Brain pericyte (primary cell): ENCODE measurements around the gene GZF1.
A peak's percentile ranks its signal among the peaks of the same experiment; 100 is the strongest.

Experiments
- DNase-seq: peaks from one replicate; pipeline ENCODE4 v3.0.0-alpha.2; 2012; ENCODE audit warnings: low read depth, low spot score

GZF1 gene

DNA sequence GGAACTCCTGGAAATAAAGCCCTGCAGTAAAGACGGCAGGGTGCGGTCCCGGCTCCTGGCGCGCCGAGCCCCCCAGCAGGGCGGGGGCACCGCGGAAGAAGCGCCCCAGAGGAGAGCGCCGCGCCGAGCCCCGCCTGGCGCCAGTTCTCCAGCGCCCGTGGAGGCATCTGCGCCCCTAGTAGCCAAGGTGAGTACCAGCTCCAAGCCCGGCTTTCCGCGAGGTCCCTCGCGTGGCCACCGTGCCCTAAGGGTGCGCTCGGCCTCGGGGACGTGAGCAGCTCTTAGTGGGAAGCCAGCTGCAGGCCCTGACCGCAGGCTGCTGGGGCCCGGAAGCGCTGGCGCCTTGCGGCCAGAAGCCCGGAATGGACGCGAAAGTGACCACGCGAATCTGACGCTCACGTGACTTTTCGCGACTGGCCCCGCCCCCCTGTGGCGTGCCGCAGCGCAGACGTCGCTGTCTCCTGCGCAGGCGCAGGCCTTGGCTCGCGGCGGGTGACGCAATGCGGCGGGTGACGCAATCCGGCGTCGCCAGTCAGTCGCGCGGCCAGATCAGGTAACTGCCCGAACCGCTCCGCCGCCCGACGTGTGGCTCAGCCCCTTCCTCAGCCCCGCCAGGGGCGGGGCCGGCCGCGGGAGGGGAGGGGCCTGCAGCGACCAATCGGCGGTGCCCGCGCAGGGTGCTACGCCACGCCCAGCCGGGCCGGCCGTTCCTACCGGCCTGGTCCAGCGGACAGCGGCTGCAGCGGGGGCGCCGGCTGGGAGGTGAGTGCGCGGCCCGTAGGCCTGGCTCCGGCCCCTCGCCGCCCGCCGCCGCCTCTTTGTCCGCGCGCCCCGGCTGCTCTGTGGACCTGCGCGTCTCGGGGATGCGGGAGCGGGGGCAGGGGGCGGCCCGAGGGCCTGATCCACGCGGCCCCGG lies at the start of gene GZF1:
Gene GZF1, plus strand, starts transcription at position 707 of the 916 bp plus-strand sequence. CDS start 2,202 bp downstream, outside the sequence.
- DNase-seq: peak; percentile 98

GRCh38 chr20:23313271-23313670 lies 48.7 kb upstream of the GZF1 start:
- no peak for DNase-seq

DNA sequence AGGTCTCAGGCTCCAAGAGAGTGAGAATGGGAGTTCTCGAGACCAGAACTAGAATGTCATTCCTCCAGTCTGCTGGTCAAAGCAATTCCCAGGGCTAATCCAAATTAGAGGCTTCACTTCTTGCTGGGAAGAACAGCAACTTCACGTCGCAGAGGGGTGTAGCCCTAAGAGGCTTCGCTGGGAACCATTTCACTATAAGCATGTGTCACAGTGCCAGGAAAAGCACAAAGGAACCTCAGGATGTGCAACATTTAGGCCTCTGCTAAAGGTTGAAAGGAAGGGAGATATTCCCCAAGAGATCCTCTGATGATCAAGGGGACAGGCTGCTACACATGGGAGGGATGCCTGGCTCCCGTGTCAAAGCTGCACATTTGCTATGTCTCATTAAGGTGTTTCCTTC lies 47.3 kb upstream of the GZF1 start:
- DNase-seq: no peak

DNA sequence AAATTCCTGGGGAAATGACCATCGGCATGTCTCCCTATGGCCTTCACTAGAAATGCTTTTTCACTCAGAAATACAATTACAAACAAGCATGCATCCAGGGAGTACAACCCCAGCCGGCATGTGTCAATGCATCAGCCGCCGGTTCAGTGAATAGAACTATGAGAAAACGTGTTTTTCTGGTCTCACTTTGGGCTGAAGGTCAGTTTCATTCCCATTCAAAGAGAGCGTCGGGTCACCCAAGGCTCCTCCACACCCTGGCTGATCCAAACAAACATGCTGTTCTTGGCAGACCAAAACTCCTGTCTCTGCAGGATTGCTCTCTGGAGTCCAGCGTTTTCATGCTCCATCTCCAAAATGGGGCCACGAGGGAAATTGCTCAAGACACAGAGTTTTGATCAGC lies 46.9 kb upstream of the GZF1 start:
- no peak for DNase-seq

- DNase-seq: no peak
These were observed 45.4 kb upstream of the GZF1 start for GRCh38 chr20:23316626-23317025.

GRCh38 chr20:23317081-23317480 lies 44.9 kb upstream of the GZF1 start:
- no peak for DNase-seq

DNA sequence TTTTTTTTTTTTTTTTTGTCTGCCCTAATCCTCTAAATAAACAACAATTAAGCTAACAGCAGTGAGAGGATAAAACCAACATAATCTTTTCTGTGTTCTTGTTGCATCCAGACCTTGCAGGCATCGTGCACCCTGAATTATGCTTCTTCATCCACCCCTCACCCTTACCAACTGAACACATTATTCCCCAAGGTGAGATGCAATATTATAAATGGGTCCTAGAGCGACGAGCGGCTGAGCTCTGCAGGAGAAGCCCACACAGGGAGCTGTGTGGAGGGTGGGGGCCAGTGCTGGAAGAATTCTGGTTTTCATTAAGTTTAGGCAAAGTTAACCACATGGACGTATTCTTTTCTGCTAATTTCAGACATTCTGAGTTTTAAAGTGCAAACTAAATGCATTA lies 43.6 kb upstream of the GZF1 start:
- no peak for DNase-seq

GRCh38 chr20:23320317-23320716 lies 41.7 kb upstream of the GZF1 start:
- no peak for DNase-seq

GRCh38 chr20:23325107-23325506 lies 36.9 kb upstream of the GZF1 start:
- DNase-seq: no peak

DNA sequence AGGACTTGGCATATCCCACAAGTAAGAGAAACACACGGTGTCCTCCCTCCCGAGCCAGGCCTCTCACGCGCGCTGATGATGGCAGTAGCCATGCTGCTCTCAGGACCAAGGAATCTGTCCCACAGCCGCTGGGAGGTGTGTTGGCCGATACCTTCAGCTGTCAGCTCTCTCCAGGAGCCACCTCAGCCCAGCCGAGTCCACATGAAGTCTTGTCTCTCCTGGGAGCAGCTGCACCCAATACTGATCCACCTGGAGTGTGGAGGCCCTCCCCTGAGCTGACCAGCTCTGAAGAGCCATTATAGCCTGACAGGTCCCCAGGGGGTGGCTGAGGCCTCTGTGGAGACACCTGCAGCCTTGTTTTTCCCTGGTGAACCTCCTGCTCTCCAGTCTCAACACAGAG lies 35.2 kb upstream of the GZF1 start:
- DNase-seq: no peak

DNA sequence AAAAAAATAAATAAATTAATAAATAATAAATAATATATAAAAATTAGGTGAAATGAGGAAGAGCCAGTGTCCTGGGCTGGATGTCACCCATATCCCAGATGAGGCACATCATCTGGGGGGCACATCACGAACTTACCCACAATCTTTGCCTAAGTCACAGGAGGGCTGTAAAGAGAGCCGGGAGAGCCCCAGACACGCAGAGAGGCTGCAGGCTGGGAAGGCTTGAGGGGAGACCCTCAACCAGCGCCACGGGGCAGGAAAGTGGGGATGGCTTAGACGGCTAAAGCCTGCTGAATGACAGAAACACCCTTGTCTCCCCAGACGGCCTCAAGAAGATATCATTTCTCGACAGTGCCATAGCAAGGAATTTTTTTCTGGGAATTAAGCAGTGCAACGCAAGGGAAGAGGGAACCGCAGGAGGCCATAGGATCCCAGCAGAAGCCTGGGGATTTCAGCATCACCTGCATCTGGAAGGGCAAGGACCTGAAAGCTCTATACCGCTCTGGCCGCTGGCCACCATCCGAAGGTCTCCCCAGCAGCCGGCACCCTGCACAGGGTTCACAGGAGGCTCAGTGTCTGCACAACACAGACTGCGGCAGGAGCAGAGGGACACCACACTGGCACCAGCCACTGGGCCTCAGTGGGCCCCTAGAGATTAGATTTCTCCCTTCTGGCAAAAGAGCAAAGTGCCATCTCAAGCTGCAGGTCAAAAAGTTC lies 34.2 kb upstream of the GZF1 start:
- no peak for DNase-seq

DNA sequence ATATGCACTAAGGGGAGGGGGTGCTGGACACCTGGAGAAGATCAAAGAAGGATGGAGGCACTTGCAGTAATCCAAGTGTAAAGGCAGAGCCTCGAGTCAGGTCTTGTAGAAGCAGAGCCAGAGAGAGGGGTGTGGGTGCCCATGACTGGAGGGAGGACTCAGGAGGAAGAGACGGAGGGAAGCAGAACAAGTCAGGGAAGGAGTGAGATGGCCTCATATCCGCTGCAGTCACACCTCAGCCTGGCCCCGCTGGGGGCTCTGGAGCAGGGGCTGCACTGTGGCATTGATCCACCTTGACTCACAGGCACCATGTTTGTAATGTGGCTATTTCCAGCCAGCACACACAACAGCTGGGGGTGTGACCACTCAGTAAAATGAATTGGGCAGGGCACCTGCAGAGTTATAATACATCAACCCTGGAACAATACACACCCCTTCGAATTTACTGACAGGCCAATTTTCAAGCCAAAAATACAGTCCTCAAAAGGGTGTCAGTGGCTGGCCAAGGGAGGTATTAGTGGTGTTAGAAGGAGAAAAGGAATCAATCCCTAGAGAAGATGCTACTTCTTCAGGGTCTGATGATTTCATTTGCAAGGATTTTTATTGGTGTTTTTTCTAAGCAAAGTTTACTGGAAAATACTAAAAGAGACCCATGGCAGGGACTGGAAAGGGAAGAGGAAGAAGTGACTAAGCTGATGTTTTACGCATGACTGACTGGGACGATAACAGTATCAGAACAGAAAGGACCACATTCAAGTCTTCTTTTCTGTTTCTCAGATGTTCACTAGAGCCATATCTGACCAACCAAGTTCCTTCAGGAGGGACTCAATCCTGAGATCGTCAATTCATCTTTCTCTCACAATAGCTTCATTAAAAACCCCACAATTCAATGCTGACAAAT lies 30.3 kb upstream of the GZF1 start:
- no peak for DNase-seq

GRCh38 chr20:23332467-23332866 lies 29.5 kb upstream of the GZF1 start:
- no peak for DNase-seq

GRCh38 chr20:23334111-23334510 lies 27.9 kb upstream of the GZF1 start:
- DNase-seq: no peak

DNA sequence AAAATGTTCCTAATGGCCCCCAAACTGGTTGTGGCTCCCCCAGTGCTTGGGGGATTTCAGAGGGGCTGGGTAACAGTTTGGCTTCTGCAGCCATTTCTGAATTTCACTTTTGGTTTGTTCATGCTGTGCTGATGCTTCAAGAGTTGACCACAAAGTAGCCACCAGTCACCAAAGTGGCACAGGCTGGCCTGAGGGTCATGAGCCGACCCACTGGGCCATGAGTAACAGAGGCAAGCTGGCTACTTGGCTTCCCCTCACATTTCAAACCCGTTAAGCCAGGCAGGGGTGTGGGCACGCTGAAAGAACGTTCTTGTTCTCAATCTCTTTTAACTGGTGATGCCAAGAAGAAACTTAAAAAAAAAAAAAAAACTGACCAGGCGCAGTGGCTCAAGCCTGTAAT lies 26.5 kb upstream of the GZF1 start:
- DNase-seq: no peak

- no peak for DNase-seq
These were observed 25.5 kb upstream of the GZF1 start for GRCh38 chr20:23336476-23336875.

DNA sequence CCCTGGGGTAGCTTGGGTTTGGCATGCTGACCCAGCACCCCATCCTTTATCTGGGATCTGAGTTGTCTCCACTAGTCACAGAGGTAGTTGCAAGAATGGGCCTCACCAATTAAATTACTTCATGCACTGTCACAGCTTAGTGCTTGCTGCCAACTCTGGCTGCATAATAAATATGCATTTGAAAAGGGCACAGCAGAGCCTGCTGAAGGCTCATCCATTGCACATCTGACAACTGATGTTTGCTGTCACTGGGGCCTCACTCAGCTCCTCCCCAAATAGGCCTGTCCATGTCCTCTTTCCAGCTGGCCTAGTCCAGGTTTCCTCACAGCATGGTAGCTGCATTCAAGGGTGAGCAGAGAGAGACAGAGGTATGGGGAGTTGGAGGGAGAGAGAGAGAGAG lies 24.7 kb upstream of the GZF1 start:
- no peak for DNase-seq

DNA sequence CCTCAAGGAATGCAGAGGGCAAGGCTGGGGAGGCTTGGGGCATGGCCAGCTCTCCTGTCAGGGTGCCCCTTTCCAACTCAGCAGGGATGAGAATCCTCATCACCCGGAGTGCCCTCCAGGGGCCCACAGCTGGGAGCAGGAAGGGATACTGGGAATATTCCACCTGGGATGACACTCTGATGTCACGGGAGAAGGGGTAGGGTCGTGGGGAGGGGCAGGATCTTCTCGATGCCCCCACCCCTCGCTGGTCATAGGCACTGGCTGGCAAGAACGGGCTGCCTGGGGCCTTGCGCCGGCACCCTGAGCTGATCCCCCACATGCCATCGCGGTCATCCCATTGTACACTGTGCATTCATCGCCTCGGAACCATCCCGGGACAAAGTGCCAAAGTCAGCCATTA lies 22.0 kb upstream of the GZF1 start:
- DNase-seq: no peak

- peak; percentile 42 for DNase-seq
These were observed 21.5 kb upstream of the GZF1 start for GRCh38 chr20:23340524-23340923.

- DNase-seq: no peak
These were observed 20.9 kb upstream of the GZF1 start for GRCh38 chr20:23341073-23341472.

GRCh38 chr20:23343590-23343989 lies 18.4 kb upstream of the GZF1 start:
- DNase-seq: no peak

GRCh38 chr20:23344336-23344735 lies 17.6 kb upstream of the GZF1 start:
- DNase-seq: no peak
